ENCODE data around the gene ORC2.

The ORC2 gene

GRCh38 chr2:200860092-200860795, 103.2 kb downstream of the ORC2 start:
- no peak overlapping the region for H3K4me3 ChIP-seq (ENCODE audit: low read depth, low read length)
- TF ChIP-seq CTCF (IDR thresholded peaks at IDR 0.05; ENCODE audit: borderline replicate concordance, insufficient read depth, low read depth, low read length), result no peak

Measured in GM12875 (cell line).